Ovary (tissue), 9 donors: Measurements from ENCODE around the gene ELOVL2. TPM values are rescaled to one million over a fixed set of nuclear protein-coding genes. Genes with fewer than 3 reads are reported as not detected.

Source experiments
- DNase-seq, 5 donors: peaks; one replicate each; pipeline ENCODE4 v3.0.0-alpha.2; 2019 to 2020
- H3K27ac ChIP-seq, 2 donors: fragments of 200-600 bp; one replicate each; pipeline versions ENCODE4 v1.5.1 to v1.8.0; 2019 to 2022
- H3K27me3 ChIP-seq: fragments of 200-600 bp; one replicate; pipeline ENCODE4 v1.8.0; 2022
- H3K36me3 ChIP-seq: fragments of 200-600 bp; sonication (generic); one replicate; pipeline ENCODE4 v1.5.1; 2019
- H3K4me1 ChIP-seq: one replicate; pipeline ENCODE4 v1.8.1; 2013; ENCODE audit warnings: mild to moderate bottlenecking, moderate library complexity; ENCODE audit not compliant: insufficient read depth
- H3K4me3 ChIP-seq: fragments of 200-600 bp; sonication (generic); one replicate; pipeline ENCODE4 v1.5.1; 2017
- H3K9me3 ChIP-seq, 2 donors: fragments of 200-600 bp in 1 of 2; sonication (generic) in 1 of 2; one replicate each; pipeline versions ENCODE4 v1.5.1 to v1.8.1; 2013 to 2019; ENCODE audit warnings: mild to moderate bottlenecking in 1 of 2, moderate library complexity in 1 of 2
- CTCF ChIP-seq, 3 donors: fragments of 450-650 bp in 2 of 3; fragments of 200-600 bp in 1 of 3; IDR thresholded peaks; one replicate each; pipeline versions ENCODE4 v1.5.1 to v1.8.0; 2016 to 2022; ENCODE audit warnings: antibody characterized with exemption in 3 of 3, mild to moderate bottlenecking in 1 of 3
- EP300 ChIP-seq: sonication (generic); formaldehyde crosslinking; IDR thresholded peaks from one replicate; pipeline ENCODE4 v1.6.1; 2017; ENCODE audit warnings: antibody characterized with exemption
- POLR2A ChIP-seq: fragments of 450-650 bp; IDR thresholded peaks from one replicate; pipeline ENCODE4 v1.6.1; 2017; ENCODE audit warnings: antibody characterized with exemption, mild to moderate bottlenecking, moderate library complexity
- WGBS, 3 donors: extraction: QIAGEN DNeasy Blood & Tissue Kit in 1 of 3; methylation state at CpG; one replicate each; pipeline versions ENCODE4 v1.1.5 to v1.1.7; 2013 to 2017; 5-methylcytosine and 5-hydroxymethylcytosine counted together
- intact Hi-C, 4 donors: fragments of 100-400 bp; cut with DNase I; formaldehyde crosslinking; loops; one replicate each; pipeline versions ENCODE4 v1.11.0 to v1.15.1; 2022 to 2023
- polyA plus RNA-seq, 2 donors: library from polyadenylated mRNA; stranded (reverse); fragments of 200-250 nt in 1 of 2; fragments of 350-450 nt in 1 of 2; fragmentation: Illumina TruSeq in 1 of 2; extraction: RNeasy Lipid Tissue Mini Kit (QIAGEN cat#74804) in 1 of 2; gene quantifications; one replicate each; pipeline ENCODE4 v1.2.3, GENCODE V29; 2013 to 2014
- total RNA-seq, 7 donors: library from RNA; depleted of rRNA in 2 of 7; stranded (reverse); fragments of >200 nt in 2 of 7; fragmentation: NEBNext Ultra II Directional in 3 of 7; extraction: Animal tissue kit (Norgen Biotek cat#: 25700) in 3 of 7; gene quantifications; one replicate each; pipeline versions ENCODE4 v1.1.0 to v1.2.4, GENCODE V29; 2016 to 2023
- donor health status: DM: no; HTN: no; CAD: no; lungs with moderate emphysema.
- donor health status: DM: no; HTN: no; CAD: no.
- donor health status: Bipolar disorder and iron deficiency.
- donor health status: DM: yes; HTN: yes; CAD: no.
- donor health status: DM: no; HTN: no; CAD: no.
- donor health status: DM: yes; HTN: yes; CAD: no.

Gene ELOVL2
- total and polyA plus RNA-seq, 9 donors, result 0.11 to 1.4 (median 0.28) TPM; not detected in 1

GRCh38 chr6:11040134-11040533, 4.0 kb downstream of the ELOVL2 start:
- Histone ChIP-seq H3K27ac (no peak overlapping the region), H3K9me3 (peaks cover 0 to 7% of the 10 kb centered on the region in 2 donors), H3K27me3 (peaks cover 3% of the 10 kb centered on the region), H3K36me3 (no peaks in the 10 kb centered on the region), H3K4me3 (no peak overlapping the region), H3K4me1 (peaks cover 6% of the 10 kb centered on the region)
- intact Hi-C loops, result no loop called here
- WGBS, 3 donors, result 71 to 80% (median 80%) methylated on average over 3 of the region's 3 CpGs
- TF ChIP-seq EP300 (no peak), CTCF (IDR thresholded peaks at IDR 0.05) (no peak), POLR2A (no peak)
- no peak for DNase-seq

GRCh38 chr6:11039040-11039439, 5.1 kb downstream of the ELOVL2 start:
- TF ChIP-seq CTCF (IDR thresholded peaks at IDR 0.05), result no peak
- TF ChIP-seq POLR2A, result no peak
- no peak for TF ChIP-seq EP300
- peaks cover 2% of the 10 kb centered on the region for H3K4me1 ChIP-seq
- H3K4me3 ChIP-seq, result no peak overlapping the region
- 77 to 89% (median 83%) methylated on average over 1 of the region's 1 CpG for WGBS, 3 donors
- intact Hi-C loops, result no loop called here
- DNase-seq, result no peak
- H3K27ac ChIP-seq, result no peak overlapping the region
- H3K27me3 ChIP-seq, result no peaks in the 10 kb centered on the region
- no peaks in the 10 kb centered on the region for H3K9me3 ChIP-seq
- H3K36me3 ChIP-seq, result no peaks in the 10 kb centered on the region

GRCh38 chr6:11036977-11037430, 7.1 kb downstream of the ELOVL2 start:
- Histone ChIP-seq H3K4me1 (no peaks in the 10 kb centered on the region), H3K4me3 (no peak overlapping the region), H3K27ac (no peak overlapping the region), H3K36me3 (no peaks in the 10 kb centered on the region), H3K9me3 (no peaks in the 10 kb centered on the region), H3K27me3 (no peaks in the 10 kb centered on the region)
- DNase-seq, result no peak
- TF ChIP-seq POLR2A, result no peak
- no peak for TF ChIP-seq CTCF (IDR thresholded peaks at IDR 0.05)
- TF ChIP-seq EP300, result no peak
- WGBS, 3 donors, result 62 to 68% (median 66%) methylated on average over 2 of the region's 2 CpGs
- intact Hi-C loops, result no loop called here

- TF ChIP-seq CTCF (IDR thresholded peaks at IDR 0.05) (no peak), POLR2A (no peak), EP300 (no peak)
- intact Hi-C loops, result no loop called here
Observed at GRCh38 chr6:11036351-11036740, 7.8 kb downstream of the ELOVL2 start.

More at GRCh38 chr6:11036351-11036740, 7.8 kb downstream of the ELOVL2 start:
- WGBS, 3 donors, result 70 to 91% (median 79%) methylated on average over 4 of the region's 4 CpGs
- no peaks in the 10 kb centered on the region for H3K36me3 ChIP-seq
- H3K9me3 ChIP-seq, result no peaks in the 10 kb centered on the region
- H3K4me3 ChIP-seq, result no peak overlapping the region
- H3K27me3 ChIP-seq, result no peaks in the 10 kb centered on the region
- no peaks in the 10 kb centered on the region for H3K4me1 ChIP-seq
- DNase-seq, result no peak
- H3K27ac ChIP-seq, result no peak overlapping the region
